KOPT-K1 (cell line): ENCODE results near the gene RINL.

Experiments
- H3K27ac ChIP-seq: fragments of 200-600 bp; sonication (generic); 2 replicates; pipeline ENCODE4 v1.5.1; 2016; ENCODE audit warnings: antibody characterized with exemption, mild to moderate bottlenecking, low read depth, low read length; ENCODE audit not compliant: poor library complexity, severe bottlenecking
- H3K36me3 ChIP-seq: fragments of 200-600 bp; sonication (generic); 2 replicates; pipeline ENCODE4 v1.5.1; 2017; ENCODE audit warnings: antibody characterized with exemption, mild to moderate bottlenecking, low read length, moderate library complexity; ENCODE audit not compliant: insufficient read depth
- H3K9me3 ChIP-seq: fragments of 200-600 bp; sonication (generic); 2 replicates; pipeline ENCODE4 v1.5.1; 2017; ENCODE audit warnings: antibody characterized with exemption, low read length, mild to moderate bottlenecking; ENCODE audit not compliant: insufficient read depth, poor library complexity, severe bottlenecking

RINL gene, protein sequence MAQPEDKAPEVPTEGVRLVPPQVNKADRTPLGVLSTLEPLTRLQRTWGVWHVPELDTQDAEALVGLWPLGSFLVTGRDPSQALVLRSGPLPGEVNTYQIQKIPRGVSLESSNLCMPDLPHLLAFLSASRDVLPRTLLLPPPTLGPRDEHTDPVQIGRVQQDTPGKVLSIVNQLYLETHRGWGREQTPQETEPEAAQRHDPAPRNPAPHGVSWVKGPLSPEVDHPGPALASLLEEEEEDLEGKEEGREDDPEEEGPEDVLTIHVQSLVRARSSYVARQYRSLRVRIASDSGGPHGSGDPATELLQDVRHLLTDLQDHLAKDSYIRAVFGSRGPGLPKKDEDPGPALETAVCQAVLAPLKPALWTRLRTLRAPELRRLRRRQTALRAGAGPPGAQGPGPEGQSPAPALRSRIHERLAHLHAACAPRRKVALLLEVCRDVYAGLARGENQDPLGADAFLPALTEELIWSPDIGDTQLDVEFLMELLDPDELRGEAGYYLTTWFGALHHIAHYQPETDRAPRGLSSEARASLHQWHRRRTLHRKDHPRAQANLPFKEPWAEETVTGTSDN

DNA sequence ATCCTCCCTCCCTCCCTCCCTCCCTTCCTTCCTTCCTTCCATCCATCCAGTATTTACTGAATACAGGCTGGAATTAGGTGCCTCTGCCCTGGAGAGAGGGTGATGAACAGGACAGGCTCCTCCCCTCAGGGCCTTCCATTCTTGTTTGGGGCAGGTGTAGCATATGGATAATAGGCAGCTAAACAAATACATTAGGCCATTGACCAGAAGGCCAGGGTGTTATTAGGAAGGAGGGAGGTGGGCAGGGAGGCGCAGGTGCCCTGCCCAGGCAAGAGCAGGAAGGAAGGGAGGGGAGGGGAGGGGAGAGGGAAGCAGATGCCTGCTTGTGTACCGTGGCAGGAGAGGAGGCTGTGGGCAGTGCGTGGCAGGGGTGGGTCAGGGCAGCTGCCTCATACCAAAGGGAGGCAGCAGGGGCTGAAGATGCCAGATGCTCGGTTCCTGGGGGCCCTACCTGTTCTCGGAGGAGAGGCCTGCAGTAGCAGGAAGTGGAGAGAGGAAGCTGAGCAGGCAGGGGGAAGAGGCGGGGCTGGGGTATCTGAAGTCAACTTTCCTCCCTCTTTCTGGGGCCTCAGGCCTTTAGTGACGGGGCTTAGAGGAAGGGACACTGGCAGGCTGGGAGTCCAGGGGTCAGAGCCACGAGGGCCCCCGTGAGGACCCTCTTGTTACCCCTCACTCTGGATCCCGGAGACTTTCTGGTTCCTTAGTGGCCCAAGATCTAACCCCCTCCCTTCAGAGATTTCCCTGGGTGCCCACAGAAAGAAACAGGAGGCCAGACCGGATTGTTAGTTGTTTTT lies at the start of gene RINL:
RINL (minus strand) TSS at position 495 of the 794 bp plus-strand sequence. CDS start 1,533 bp downstream, outside the sequence.
- H3K9me3 ChIP-seq, result no peaks in the 10 kb centered on the region
- H3K36me3 ChIP-seq, result peaks cover 15% of the 10 kb centered on the region; the same call in 1 of the 2 replicates
- peak within 1 kb of the TSS; percentile 91 for H3K27ac ChIP-seq

DNA sequence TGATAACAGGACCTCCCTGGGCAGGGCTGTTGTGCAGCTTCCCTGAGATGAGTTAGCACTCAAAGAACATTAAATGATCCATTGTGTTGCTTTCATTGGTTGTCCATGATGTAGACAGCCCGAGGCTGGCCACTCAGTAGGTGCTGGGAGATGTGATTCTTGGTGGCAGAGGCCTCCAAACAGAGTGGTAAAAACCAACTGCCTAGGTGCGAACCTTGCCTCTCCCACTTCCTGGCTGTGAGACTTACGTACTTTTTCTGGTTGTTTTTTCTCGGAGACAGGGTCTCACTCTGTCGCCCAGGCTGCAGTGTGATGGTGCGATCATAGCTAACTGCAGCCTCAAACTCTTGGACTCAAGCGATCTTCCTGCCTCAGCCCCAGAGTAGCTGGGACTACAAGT lies 46.3 kb upstream of the RINL start:
- H3K36me3 ChIP-seq, result peaks cover 42% of the 10 kb centered on the region
- no peak overlapping the region for H3K27ac ChIP-seq
- no peaks in the 10 kb centered on the region for H3K9me3 ChIP-seq

DNA sequence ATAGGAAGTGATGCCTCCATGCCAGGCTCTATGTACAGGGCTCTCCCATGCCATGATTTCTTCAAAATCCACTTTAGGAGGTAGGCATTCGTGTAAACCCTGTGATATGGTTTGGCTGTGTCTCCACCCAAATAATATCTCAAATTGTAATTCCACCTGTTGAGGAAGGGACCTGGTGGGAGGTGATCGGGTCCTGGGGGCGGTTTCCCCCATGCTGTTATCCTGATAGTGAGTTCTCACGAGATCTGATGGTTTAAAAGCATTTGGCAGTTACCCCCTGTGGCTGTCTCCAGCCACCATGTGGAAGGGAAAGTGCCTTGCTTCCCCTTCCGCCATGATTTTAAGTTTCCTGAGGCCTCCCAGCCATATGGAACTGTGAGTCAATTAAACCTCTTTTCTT lies 44.4 kb upstream of the RINL start:
- no peak overlapping the region for H3K27ac ChIP-seq
- no peaks in the 10 kb centered on the region for H3K9me3 ChIP-seq
- peaks cover 48% of the 10 kb centered on the region for H3K36me3 ChIP-seq

DNA sequence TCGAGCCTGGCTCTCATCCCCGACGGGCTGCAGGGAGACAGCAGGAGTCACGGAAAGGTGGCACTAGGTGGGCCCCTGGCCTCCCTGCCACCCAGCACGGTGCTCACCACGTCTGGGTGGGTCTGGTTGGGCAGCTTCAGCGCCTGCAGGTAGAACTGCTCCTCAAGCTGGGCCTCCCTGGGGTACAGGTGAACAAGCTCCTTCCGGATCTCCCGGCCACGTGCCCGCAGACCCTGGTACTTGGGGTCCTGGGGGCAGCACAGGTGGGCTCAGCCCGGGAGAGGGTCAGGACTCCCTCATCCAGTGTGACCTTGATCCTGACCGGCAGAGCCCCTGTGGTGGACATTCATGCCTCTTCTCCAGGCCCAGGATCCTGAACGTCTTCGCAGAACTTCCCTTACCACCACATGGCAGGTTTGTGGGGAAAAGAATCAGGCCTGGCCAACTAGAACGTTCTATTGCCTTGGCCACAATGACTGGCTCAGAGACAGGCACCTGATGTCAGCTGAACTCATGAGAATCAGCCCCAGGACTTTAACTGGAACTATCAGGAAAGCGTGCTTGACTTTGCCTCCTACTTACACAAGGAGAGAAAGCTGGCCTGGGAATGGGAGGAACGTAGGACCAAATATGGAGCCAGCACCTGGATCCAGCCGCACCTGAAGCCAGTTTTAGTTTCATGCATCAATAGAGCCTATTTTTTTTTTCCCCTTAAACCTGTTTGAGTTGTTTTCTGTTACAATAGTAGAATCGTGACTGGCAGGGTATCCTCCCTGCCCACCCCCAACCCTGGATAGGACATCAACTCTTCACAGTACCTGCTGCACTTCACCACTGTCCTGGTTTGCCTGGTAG lies 43.6 kb upstream of the RINL start:
- peaks cover 48% of the 10 kb centered on the region for H3K36me3 ChIP-seq
- H3K9me3 ChIP-seq, result no peaks in the 10 kb centered on the region
- H3K27ac ChIP-seq, result no peak overlapping the region

DNA sequence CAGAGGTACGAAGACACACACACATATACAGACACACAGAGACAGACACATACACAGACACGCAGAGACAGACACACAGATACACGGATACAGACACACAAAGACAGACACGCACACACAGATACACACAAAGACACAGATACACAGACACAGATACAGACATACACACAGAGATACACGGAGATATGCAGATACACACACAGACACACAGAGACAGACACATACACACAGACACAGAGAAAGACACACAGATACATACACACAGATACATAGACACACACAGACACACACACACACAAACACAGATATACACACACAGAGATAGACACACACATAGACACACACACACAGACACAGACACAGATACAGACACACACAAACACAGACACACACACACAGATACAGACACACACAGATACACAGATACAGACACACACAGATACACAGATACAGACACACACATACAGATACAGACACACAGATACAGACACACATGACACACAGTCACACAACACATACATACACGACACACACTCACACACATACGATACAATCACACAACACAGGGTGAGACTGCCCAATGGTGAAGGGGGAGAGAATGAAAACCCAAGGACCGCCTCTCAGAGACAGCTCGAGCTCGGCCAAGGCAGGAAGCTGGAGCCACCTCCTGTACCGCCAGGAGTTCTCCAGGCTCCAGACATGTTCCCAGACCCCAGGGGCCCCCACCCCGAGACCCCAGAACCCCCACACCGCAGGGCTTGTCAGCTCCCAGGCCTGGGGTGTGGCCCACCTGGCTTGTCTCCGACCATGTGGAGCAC lies 42.7 kb upstream of the RINL start:
- Histone ChIP-seq H3K27ac (no peak overlapping the region), H3K9me3 (no peaks in the 10 kb centered on the region), H3K36me3 (peaks cover 43% of the 10 kb centered on the region)

DNA sequence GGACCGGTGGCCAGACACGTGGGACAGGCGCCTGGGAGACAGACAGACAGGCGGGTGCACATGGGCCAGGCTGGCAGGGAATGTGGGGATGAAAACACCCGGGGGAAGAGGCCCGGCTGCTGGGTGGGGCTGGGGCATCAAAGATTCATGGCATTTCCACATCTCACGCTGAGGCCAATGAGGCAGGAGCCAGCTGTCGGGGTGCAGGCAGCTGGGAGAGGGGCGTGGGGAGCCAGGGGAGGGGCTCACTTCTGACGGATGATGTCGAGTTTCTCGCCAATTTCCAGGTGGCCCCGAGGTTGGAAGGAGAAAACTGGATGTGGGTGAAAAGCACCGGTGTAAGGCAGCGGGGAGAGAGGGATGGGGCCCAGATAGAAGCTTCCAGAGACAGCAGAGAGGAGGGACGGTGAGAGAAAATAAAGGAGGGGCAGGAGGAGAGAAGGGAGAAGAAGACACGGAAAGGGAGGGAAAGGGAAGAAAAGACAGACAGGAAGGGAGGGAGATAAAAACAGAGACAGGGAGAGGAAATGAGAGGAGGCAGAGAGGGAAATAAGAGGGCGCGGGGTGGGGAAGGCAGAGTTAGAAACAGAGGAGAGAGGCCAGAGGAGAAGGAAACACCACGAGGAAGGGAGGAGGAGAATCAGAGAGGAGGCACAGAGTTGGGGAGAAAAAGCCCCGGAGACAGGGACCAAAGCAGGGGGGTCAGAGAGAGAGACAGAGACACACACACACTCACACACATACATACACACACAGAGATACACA lies 41.9 kb upstream of the RINL start:
- H3K27ac ChIP-seq, result no peak overlapping the region
- H3K36me3 ChIP-seq, result peaks cover 35% of the 10 kb centered on the region
- H3K9me3 ChIP-seq, result no peaks in the 10 kb centered on the region

DNA sequence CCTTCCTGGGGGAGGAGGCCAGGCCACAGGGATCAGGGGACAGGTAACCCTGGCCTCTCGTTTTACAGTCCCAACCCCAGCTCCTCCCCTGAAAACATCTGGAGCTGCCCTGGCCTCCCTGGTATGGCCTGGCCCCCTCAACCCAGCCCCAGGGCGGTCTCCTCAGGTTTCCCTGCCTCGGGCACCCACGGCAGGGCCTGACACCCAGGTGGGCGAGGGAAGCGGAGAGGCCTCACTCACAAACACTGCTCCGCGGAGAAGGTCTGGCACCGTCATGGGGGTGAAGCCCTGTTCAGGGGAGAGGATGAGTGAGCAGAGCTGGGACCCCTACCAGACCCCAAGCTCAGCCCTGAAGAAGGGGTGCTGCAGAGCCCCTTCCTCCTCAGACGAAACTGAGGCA lies 40.5 kb upstream of the RINL start:
- Histone ChIP-seq H3K9me3 (no peaks in the 10 kb centered on the region), H3K27ac (no peak overlapping the region), H3K36me3 (peaks cover 23% of the 10 kb centered on the region; the same call in 1 of the 2 replicates)

DNA sequence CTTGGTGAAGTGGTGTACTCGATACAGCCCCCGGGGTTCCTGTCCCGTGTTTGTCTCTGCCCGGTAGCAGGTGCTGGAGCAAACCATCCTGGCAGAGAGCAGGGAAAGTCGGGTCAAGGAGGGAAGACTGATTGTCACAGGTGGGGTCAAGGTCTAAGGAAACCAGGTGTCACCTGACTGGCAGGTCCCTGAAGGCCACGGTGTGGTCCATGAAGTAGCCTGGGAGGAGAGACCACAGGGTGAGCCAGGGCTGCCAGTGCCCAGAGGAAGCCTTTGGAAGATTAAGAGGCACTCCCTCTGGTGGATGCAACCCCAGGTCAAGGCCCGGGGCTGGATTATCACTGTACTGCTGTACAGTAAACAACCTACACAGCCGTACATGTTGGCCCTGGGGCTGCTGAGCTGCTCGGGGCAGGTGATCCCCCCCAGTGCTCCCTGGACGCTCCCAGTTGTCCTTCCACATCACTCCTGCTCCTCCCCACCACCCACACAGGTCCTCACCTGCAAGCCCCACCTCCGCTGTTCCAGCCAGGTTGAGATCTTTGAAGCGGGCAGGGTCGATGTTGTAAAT lies 39.9 kb upstream of the RINL start:
- Histone ChIP-seq H3K9me3 (no peaks in the 10 kb centered on the region), H3K27ac (no peak overlapping the region), H3K36me3 (peaks cover 23% of the 10 kb centered on the region; the same call in 1 of the 2 replicates)

DNA sequence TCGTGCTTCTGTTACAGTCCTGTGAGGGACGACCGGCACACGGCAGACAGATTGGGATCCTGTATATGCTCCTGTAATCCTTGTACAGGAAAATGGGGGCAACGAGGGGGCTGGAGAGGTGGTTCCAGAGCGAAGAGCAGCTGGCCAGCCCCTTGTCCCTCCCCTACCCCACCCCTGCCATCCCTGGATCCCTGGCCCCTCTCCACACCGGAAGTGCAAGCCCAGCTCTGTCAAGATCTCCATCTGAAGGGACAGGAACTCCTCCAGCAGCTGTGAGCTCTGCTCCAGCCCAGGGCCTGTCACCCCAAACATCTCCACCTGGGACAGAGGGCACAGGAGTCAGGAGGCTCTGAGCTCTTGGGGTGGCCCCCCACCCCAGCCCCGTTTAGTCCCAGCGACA lies 39.4 kb upstream of the RINL start:
- Histone ChIP-seq H3K27ac (no peak overlapping the region), H3K9me3 (no peaks in the 10 kb centered on the region), H3K36me3 (peaks cover 22% of the 10 kb centered on the region; the same call in 1 of the 2 replicates)

DNA sequence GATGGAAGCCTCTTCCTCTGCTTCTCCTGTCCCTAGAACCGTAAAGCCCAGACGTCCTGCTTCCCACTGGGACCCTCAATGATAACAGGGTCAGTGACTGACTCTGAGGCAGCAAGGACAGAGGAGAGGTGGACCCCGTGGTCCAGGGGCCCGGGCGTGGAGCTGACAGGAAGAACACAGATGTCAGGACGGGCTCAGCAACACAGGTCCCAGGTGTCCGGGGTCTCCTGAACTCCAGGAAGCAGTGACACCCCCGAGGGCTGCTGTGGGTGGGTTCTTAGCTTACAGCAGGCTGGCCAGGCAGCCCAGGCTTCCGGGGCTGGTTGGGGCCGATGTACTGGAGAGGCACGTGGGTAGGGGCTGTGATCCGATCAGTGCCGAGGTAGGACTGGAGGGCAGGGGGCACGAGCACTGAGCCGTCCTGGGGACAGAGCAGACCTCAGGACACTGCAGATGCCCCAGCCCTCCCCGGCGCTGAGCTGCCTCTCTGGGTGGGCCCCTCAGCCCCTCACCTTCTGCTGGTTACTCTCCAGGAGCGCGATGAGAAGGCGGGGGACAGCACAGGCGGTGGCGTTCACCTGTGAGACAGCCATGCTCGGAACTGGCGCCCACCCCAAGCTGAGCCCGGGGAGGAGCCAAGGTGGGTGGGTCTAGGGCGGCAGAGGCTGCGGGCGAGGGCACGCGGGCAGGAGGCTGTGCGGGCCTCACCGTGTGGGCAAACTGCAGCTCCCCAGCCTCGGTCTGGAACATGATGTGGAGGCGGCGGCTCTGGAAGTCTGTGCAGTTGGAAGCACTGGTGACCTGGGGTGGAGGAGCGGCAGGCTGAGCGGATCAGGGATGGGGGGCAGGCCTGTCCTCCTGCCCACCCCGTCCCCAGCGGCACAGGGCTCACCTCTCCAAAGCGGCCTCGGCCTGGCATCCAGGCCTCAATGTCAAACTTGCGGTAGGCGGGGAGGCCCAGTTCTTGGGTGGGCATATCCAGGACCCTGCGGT lies 37.5 kb upstream of the RINL start:
- Histone ChIP-seq H3K9me3 (no peaks in the 10 kb centered on the region), H3K27ac (no peak overlapping the region), H3K36me3 (peaks cover 9% of the 10 kb centered on the region; the same call in 1 of the 2 replicates)

DNA sequence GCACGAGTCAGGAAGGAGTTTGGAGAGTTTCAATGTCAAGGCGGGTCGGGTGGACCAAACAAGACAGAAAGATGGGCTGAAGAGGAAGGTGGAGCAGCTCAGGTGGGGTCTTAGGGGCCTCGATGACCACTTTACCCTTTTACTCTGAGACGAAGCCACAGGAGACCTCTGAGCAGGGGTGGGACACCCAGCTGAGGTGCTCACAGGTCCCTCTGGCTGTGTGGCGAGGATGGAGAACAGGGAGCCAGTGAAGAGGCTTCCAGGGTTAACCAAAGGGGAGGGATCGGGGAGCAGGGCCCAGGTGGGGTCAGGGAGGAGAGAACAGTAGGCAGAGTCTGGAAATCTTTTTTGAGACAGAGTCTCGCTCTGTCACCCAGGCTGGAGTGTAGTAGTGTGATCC lies 35.9 kb upstream of the RINL start:
- Histone ChIP-seq H3K9me3 (no peaks in the 10 kb centered on the region), H3K36me3 (peaks cover 8% of the 10 kb centered on the region; the same call in 1 of the 2 replicates), H3K27ac (no peak overlapping the region)
